Liver (tissue), 9 donors: Measurements from ENCODE around the gene EFHD1. TPM values are rescaled to one million over a fixed set of nuclear protein-coding genes. Genes with fewer than 3 reads are reported as not detected.

ENCODE experiments used
- DNase-seq: peaks from one replicate; pipeline ENCODE4 v3.0.0-alpha.2; 2017; ENCODE audit warnings: low spot score
- H3K27ac ChIP-seq, 2 donors: one replicate each; pipeline ENCODE4 v1.7.0; 2013; ENCODE audit warnings: inconsistent platforms in 2 of 2, low read length in 2 of 2, control low read depth in 1 of 2, low read depth in 1 of 2, mild to moderate bottlenecking in 1 of 2
- H3K27me3 ChIP-seq, 4 donors: one replicate each; pipeline versions ENCODE4 v1.6.1 to v1.7.0; 2013; ENCODE audit warnings: low read length in 3 of 4, inconsistent platforms in 1 of 4, mild to moderate bottlenecking in 1 of 4, moderate library complexity in 1 of 4; ENCODE audit not compliant: control insufficient read depth in 4 of 4, insufficient read depth in 4 of 4
- H3K36me3 ChIP-seq, 4 donors: one replicate each; pipeline versions ENCODE4 v1.6.1 to v1.7.0; 2013; ENCODE audit warnings: low read length in 3 of 4, mild to moderate bottlenecking in 3 of 4, low read depth in 1 of 4, moderate library complexity in 1 of 4; ENCODE audit not compliant: control insufficient read depth in 4 of 4, insufficient read depth in 3 of 4
- H3K4me1 ChIP-seq, 4 donors: one replicate each; pipeline versions ENCODE4 v1.6.1 to v1.7.0; 2013; ENCODE audit warnings: low read length in 3 of 4, mild to moderate bottlenecking in 3 of 4, moderate library complexity in 1 of 4; ENCODE audit not compliant: control insufficient read depth in 4 of 4, insufficient read depth in 4 of 4
- H3K4me3 ChIP-seq, 3 donors: one replicate each; pipeline versions ENCODE4 v1.6.1 to v1.7.0; 2013; ENCODE audit warnings: low read length in 3 of 3, control low read depth in 1 of 3, low read depth in 1 of 3, mild to moderate bottlenecking in 1 of 3
- H3K9ac ChIP-seq, 2 donors: one replicate each; pipeline ENCODE4 v1.7.0; 2013; ENCODE audit warnings: low read length in 2 of 2, mild to moderate bottlenecking in 2 of 2, moderate library complexity in 2 of 2, control low read depth in 1 of 2, low read depth in 1 of 2
- H3K9me3 ChIP-seq, 4 donors: one replicate each; pipeline versions ENCODE4 v1.6.1 to v1.7.0; 2013; ENCODE audit warnings: low read length in 3 of 4; ENCODE audit not compliant: control insufficient read depth in 4 of 4
- EGR1 ChIP-seq, 2 donors: IDR thresholded peaks; 2 replicates each; pipeline ENCODE4 v1.6.1; 2016 to 2018; ENCODE audit warnings: antibody characterized with exemption in 2 of 2, low read depth in 2 of 2
- FOXA1 ChIP-seq: IDR thresholded peaks from 2 replicates; pipeline ENCODE4 v1.6.1; 2016; ENCODE audit warnings: antibody characterized with exemption
- FOXA2 ChIP-seq: IDR thresholded peaks from 2 replicates; pipeline ENCODE4 v1.6.1; 2016; ENCODE audit warnings: antibody characterized with exemption
- GABPA ChIP-seq, 2 donors: IDR thresholded peaks in 1 of 2; conservative IDR thresholded peaks in 1 of 2; 2 replicates each; pipeline ENCODE4 v1.6.1; 2016; ENCODE audit warnings: antibody characterized with exemption in 2 of 2, mild to moderate bottlenecking in 1 of 2, moderate library complexity in 1 of 2
- HNF4A ChIP-seq, 2 donors: conservative IDR thresholded peaks; 2 replicates each; pipeline ENCODE4 v1.6.1; 2016; ENCODE audit warnings: antibody characterized with exemption in 2 of 2, mild to moderate bottlenecking in 2 of 2
- HNF4G ChIP-seq: IDR thresholded peaks from 2 replicates; pipeline ENCODE4 v1.6.1; 2016; ENCODE audit warnings: antibody characterized with exemption
- JUND ChIP-seq, 2 donors: IDR thresholded peaks; 2 replicates each; pipeline ENCODE4 v1.6.1; 2016; ENCODE audit warnings: antibody characterized with exemption in 2 of 2
- NR2F2 ChIP-seq: IDR thresholded peaks from 2 replicates; pipeline ENCODE4 v1.6.1; 2016; ENCODE audit warnings: antibody characterized with exemption
- RAD21 ChIP-seq, 2 donors: IDR thresholded peaks; 2 replicates each; pipeline ENCODE4 v1.6.1; 2016; ENCODE audit warnings: antibody characterized with exemption in 2 of 2, mild to moderate bottlenecking in 2 of 2
- RXRA ChIP-seq, 2 donors: IDR thresholded peaks; 2 replicates each; pipeline ENCODE4 v1.6.1; 2017 to 2018; ENCODE audit warnings: antibody characterized with exemption in 2 of 2, mild to moderate bottlenecking in 1 of 2
- SP1 ChIP-seq: IDR thresholded peaks from 2 replicates; pipeline ENCODE4 v1.6.1; 2018; ENCODE audit warnings: antibody characterized with exemption, mild to moderate bottlenecking
- TAF1 ChIP-seq: conservative IDR thresholded peaks from 2 replicates; pipeline ENCODE4 v1.6.1; 2016; ENCODE audit warnings: antibody characterized with exemption, mild to moderate bottlenecking
- YY1 ChIP-seq: IDR thresholded peaks from 2 replicates; pipeline ENCODE4 v1.6.1; 2016; ENCODE audit warnings: antibody characterized with exemption, mild to moderate bottlenecking
- WGBS: extraction: QIAGEN DNeasy Blood & Tissue Kit; methylation state at CpG from one replicate; pipeline ENCODE4 v1.1.7; 2013; 5-methylcytosine and 5-hydroxymethylcytosine counted together
- polyA plus RNA-seq, 2 donors: library from polyadenylated mRNA; stranded (reverse) in 1 of 2; unstranded in 1 of 2; fragments of 200-250 nt in 1 of 2; fragments of >200 nt in 1 of 2; fragmentation: Nextera tagmentation in 1 of 2; extraction: Ambion mirVana in 1 of 2; gene quantifications; one replicate each; pipeline versions ENCODE4 v1.2.1 to v1.2.3, GENCODE V29; 2013 to 2015
- total RNA-seq, 2 donors: library from RNA; depleted of rRNA; stranded (reverse); fragments of >200 nt; gene quantifications; one replicate each; pipeline ENCODE4 v1.2.3, GENCODE V29; 2014
- TF ChIP-seq, protein P1 (sequence below): IDR thresholded peaks from 2 replicates; pipeline ENCODE4 v1.6.1; 2016; ENCODE audit warnings: antibody characterized with exemption
- TF ChIP-seq, protein P2 (sequence below): IDR thresholded peaks from 2 replicates; pipeline ENCODE4 v1.6.1; 2016; ENCODE audit warnings: antibody characterized with exemption
- TF ChIP-seq, protein P3 (sequence below): IDR thresholded peaks from 2 replicates; pipeline ENCODE4 v1.6.1; 2016; ENCODE audit warnings: antibody characterized with exemption, mild to moderate bottlenecking
- TF ChIP-seq, protein P4 (sequence below): fragments of 150-350 bp; IDR thresholded peaks from 2 replicates; pipeline ENCODE4 v1.5.1; 2017; ENCODE audit warnings: improper control_type of control experiment, low read depth, low read length; ENCODE audit not compliant: missing input control
- TF ChIP-seq, protein P5 (sequence below): IDR thresholded peaks from 2 replicates; pipeline ENCODE4 v1.6.1; 2016; ENCODE audit warnings: antibody characterized with exemption
- donor health status: healthy.
- donor health status: healthy.
- donor health status: healthy.
- donor health status: healthy.
- donor health status: healthy.

EFHD1 gene
- total and polyA plus RNA-seq, 4 donors: 3.3 to 28.5 (median 10.3) TPM

DNA sequence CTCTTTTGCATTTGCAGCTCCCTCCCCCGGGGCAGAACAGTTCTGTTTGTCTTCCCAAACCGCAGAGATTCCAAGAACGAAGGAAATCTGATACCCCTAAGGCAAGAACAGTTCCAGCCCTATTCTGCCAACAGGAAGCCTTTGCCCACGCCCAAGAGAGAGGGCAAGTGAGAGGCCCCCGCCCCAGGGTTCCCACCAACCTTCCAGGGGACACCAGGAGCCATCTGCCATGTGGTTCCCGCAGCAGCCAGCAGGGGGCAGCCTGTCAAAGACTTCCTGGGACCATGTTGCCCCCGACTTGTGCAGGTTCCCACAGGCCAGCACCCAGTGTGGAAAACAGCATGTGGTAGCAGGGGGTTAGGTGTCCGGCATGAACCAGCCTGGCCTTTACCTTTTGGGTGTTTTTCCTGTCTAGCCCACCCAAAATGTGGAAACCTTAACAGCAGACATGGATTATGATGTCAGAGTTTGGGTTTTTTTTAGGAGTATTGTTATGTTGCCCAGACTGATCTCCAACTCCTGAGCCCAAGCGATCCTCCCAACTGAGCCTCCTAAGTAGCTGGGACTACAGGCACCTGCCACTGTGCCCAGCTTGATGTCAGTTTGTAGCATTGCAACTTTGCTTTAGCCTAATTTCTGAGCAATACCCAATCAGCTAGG lies 21.7 kb upstream of the EFHD1 start:
- no peaks in the 10 kb centered on the region for H3K36me3 ChIP-seq
- 47% methylated on average over 9 of the region's 9 CpGs for WGBS

More for the DNA sequence above, 21.7 kb upstream of the EFHD1 start:
- H3K27ac ChIP-seq: no peak overlapping the region
- TF ChIP-seq HNF4A (conservative IDR thresholded peaks at IDR 0.05) (no peak), YY1 (no peak), GABPA (IDR thresholded peaks at IDR 0.05 in 1 of 2, conservative IDR thresholded peaks at IDR 0.05 in 1 of 2) (no peak), FOXA1 (no peak), FOXA2 (no peak), TAF1 (no peak), NR2F2 (no peak), RAD21 (IDR thresholded peaks at IDR 0.05) (peak; percentile 79 to 83), HNF4G (no peak), JUND (IDR thresholded peaks at IDR 0.05) (no peak), EGR1 (IDR thresholded peaks at IDR 0.05; ENCODE audit: low read depth in 2 of 2) (no peak), RXRA (IDR thresholded peaks at IDR 0.05) (no peak), SP1 (no peak)
- TF ChIP-seq, protein P1, sequence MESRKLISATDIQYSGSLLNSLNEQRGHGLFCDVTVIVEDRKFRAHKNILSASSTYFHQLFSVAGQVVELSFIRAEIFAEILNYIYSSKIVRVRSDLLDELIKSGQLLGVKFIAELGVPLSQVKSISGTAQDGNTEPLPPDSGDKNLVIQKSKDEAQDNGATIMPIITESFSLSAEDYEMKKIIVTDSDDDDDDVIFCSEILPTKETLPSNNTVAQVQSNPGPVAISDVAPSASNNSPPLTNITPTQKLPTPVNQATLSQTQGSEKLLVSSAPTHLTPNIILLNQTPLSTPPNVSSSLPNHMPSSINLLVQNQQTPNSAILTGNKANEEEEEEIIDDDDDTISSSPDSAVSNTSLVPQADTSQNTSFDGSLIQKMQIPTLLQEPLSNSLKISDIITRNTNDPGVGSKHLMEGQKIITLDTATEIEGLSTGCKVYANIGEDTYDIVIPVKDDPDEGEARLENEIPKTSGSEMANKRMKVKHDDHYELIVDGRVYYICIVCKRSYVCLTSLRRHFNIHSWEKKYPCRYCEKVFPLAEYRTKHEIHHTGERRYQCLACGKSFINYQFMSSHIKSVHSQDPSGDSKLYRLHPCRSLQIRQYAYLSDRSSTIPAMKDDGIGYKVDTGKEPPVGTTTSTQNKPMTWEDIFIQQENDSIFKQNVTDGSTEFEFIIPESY: no peak
- TF ChIP-seq, protein P2, sequence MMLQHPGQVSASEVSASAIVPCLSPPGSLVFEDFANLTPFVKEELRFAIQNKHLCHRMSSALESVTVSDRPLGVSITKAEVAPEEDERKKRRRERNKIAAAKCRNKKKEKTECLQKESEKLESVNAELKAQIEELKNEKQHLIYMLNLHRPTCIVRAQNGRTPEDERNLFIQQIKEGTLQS: no peak
- TF ChIP-seq, protein P3, sequence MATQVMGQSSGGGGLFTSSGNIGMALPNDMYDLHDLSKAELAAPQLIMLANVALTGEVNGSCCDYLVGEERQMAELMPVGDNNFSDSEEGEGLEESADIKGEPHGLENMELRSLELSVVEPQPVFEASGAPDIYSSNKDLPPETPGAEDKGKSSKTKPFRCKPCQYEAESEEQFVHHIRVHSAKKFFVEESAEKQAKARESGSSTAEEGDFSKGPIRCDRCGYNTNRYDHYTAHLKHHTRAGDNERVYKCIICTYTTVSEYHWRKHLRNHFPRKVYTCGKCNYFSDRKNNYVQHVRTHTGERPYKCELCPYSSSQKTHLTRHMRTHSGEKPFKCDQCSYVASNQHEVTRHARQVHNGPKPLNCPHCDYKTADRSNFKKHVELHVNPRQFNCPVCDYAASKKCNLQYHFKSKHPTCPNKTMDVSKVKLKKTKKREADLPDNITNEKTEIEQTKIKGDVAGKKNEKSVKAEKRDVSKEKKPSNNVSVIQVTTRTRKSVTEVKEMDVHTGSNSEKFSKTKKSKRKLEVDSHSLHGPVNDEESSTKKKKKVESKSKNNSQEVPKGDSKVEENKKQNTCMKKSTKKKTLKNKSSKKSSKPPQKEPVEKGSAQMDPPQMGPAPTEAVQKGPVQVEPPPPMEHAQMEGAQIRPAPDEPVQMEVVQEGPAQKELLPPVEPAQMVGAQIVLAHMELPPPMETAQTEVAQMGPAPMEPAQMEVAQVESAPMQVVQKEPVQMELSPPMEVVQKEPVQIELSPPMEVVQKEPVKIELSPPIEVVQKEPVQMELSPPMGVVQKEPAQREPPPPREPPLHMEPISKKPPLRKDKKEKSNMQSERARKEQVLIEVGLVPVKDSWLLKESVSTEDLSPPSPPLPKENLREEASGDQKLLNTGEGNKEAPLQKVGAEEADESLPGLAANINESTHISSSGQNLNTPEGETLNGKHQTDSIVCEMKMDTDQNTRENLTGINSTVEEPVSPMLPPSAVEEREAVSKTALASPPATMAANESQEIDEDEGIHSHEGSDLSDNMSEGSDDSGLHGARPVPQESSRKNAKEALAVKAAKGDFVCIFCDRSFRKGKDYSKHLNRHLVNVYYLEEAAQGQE: no peak
- TF ChIP-seq, protein P4, sequence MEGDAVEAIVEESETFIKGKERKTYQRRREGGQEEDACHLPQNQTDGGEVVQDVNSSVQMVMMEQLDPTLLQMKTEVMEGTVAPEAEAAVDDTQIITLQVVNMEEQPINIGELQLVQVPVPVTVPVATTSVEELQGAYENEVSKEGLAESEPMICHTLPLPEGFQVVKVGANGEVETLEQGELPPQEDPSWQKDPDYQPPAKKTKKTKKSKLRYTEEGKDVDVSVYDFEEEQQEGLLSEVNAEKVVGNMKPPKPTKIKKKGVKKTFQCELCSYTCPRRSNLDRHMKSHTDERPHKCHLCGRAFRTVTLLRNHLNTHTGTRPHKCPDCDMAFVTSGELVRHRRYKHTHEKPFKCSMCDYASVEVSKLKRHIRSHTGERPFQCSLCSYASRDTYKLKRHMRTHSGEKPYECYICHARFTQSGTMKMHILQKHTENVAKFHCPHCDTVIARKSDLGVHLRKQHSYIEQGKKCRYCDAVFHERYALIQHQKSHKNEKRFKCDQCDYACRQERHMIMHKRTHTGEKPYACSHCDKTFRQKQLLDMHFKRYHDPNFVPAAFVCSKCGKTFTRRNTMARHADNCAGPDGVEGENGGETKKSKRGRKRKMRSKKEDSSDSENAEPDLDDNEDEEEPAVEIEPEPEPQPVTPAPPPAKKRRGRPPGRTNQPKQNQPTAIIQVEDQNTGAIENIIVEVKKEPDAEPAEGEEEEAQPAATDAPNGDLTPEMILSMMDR: peak; percentile 79
- TF ChIP-seq, protein P5, sequence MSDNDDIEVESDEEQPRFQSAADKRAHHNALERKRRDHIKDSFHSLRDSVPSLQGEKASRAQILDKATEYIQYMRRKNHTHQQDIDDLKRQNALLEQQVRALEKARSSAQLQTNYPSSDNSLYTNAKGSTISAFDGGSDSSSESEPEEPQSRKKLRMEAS: no peak
- H3K9ac ChIP-seq: peak overlapping the region in 1 of 2 donors; percentile 7
- no peaks in the 10 kb centered on the region for H3K27me3 ChIP-seq
- H3K4me1 ChIP-seq: no peaks in the 10 kb centered on the region
- peak; percentile 80 for DNase-seq
- H3K9me3 ChIP-seq: no peaks in the 10 kb centered on the region
- no peak overlapping the region for H3K4me3 ChIP-seq
